ENCODE data around the gene HMGXB3.

Gene HMGXB3, protein sequence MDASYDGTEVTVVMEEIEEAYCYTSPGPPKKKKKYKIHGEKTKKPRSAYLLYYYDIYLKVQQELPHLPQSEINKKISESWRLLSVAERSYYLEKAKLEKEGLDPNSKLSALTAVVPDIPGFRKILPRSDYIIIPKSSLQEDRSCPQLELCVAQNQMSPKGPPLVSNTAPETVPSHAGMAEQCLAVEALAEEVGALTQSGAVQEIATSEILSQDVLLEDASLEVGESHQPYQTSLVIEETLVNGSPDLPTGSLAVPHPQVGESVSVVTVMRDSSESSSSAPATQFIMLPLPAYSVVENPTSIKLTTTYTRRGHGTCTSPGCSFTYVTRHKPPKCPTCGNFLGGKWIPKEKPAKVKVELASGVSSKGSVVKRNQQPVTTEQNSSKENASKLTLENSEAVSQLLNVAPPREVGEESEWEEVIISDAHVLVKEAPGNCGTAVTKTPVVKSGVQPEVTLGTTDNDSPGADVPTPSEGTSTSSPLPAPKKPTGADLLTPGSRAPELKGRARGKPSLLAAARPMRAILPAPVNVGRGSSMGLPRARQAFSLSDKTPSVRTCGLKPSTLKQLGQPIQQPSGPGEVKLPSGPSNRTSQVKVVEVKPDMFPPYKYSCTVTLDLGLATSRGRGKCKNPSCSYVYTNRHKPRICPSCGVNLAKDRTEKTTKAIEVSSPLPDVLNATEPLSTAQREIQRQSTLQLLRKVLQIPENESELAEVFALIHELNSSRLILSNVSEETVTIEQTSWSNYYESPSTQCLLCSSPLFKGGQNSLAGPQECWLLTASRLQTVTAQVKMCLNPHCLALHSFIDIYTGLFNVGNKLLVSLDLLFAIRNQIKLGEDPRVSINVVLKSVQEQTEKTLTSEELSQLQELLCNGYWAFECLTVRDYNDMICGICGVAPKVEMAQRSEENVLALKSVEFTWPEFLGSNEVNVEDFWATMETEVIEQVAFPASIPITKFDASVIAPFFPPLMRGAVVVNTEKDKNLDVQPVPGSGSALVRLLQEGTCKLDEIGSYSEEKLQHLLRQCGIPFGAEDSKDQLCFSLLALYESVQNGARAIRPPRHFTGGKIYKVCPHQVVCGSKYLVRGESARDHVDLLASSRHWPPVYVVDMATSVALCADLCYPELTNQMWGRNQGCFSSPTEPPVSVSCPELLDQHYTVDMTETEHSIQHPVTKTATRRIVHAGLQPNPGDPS (N-terminal part only)

DNA sequence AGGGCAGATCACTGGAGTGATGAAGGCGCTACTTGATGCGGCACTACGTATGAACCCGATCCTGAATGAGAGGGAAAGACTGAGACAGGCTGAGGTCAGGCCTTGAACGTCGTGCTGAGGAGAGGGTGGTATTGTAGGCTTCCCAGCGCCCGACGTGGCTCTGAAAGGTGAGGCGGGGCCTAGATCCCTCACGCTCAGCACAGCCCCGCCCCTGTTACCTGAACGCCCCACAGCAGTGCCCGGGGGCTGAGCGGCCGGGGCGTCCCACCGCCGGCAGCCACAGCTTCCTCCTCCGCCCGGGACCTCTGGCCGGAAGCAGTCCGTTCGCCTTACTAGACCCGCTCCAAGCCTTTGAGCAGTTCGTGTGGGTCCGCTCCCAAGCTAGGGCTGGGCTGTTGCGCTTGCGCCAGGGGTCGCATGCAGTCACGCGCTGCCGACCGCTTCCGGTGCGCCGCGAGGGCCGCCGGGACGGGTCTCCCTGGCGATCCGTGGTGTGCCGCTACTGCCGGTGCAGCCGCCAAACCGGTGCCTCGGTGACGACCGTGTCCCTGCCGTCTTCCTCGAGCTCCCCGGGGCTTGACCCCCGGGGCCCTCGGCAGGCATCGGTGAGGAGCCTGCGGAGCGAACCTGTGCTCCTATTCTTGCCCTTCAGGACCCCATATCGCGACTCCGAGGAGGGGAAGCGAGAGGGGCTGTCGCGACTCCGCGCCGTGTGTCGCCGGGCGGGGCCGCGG lies at the start of gene HMGXB3, which contains the start of gene TIGD6:
Gene HMGXB3, plus strand, starts transcription at position 484 of the 734 bp plus-strand sequence. CDS start 4,114 bp downstream, outside the sequence.
Gene TIGD6, minus strand, starts transcription at position 399 of the 734 bp plus-strand sequence. CDS start 4,306 bp downstream, outside the sequence.
- DNase-seq (ENCODE audit: low read depth in 2 of 2) = peak; percentile 73 to 74

DNA sequence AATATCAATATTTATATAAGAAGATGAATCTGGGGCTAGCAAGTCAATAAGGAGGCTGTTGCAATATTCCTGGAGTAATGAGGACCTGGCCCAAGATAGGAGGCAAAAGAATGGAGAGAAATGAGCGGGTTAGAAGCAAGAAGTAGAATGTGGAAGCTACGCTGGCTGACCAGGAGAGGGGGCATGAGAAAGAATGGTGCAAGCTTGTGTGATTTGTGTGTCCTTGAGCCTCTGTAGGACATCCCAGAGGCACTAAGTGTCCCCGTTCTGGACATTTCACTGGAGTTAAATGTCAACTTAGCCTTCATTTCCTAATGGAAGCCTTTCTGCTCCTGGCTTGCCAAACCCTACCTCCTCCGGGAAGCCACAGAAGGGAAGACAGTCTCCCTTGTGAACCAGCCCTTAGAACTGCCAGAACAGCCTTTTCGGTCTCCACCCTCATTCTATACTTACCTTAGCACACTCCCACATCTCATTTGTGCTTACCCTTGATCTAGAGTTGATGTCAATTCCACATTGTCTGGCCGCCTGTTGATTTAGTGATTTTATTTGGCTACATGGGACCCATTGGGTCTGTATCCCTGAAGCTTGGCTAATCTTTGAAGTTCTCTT lies 49.3 kb upstream of the HMGXB3 start:
- no peak for DNase-seq (ENCODE audit: low read depth in 2 of 2)

- DNase-seq (ENCODE audit: low read depth in 2 of 2) = no peak
Measured at GRCh38 chr5:149953436-149954121, 47.0 kb upstream of the HMGXB3 start.

GRCh38 chr5:149954798-149955197 lies 45.7 kb upstream of the HMGXB3 start:
- no peak for DNase-seq (ENCODE audit: low read depth in 2 of 2)

DNA sequence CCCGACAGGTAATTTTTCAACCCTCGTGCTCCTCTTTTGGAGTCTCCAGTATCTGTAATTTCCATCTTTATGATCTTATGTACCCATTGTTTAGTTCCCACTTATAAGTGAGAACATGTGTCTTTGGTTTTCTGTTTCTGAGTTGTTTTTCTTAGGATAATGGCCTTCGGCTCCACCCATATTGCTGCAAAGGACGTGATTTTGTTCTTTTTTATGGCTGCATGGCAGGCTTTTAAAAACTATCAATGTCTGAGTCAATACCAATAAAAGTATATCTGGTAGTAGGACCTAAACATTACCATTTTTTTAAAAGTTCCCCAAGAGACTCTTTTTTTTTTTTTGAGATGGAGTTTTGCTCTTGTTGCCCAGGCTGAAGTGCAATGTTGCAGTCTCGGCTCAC lies 43.9 kb upstream of the HMGXB3 start:
- no peak for DNase-seq (ENCODE audit: low read depth in 2 of 2)

DNA sequence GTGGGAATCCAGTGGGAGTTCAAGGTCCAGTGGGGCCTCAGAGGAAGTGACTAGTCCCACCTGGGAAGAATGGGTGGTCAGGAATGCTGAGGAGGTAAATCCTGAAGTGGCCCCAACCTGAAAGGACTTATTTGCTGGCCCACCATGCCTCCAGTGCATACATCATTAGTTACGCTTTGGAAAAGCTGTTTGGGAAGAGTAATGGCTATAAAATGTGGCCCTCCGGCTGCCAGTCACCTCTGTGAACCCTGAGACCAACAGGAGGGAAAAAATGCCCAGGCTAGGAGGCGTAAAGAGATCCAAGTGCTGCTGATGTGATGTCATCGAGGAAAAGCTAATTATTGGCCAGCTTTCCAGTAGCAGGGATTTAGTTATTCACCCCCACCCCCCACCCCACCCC lies 42.7 kb upstream of the HMGXB3 start:
- DNase-seq (ENCODE audit: low read depth in 2 of 2) = no peak

DNA sequence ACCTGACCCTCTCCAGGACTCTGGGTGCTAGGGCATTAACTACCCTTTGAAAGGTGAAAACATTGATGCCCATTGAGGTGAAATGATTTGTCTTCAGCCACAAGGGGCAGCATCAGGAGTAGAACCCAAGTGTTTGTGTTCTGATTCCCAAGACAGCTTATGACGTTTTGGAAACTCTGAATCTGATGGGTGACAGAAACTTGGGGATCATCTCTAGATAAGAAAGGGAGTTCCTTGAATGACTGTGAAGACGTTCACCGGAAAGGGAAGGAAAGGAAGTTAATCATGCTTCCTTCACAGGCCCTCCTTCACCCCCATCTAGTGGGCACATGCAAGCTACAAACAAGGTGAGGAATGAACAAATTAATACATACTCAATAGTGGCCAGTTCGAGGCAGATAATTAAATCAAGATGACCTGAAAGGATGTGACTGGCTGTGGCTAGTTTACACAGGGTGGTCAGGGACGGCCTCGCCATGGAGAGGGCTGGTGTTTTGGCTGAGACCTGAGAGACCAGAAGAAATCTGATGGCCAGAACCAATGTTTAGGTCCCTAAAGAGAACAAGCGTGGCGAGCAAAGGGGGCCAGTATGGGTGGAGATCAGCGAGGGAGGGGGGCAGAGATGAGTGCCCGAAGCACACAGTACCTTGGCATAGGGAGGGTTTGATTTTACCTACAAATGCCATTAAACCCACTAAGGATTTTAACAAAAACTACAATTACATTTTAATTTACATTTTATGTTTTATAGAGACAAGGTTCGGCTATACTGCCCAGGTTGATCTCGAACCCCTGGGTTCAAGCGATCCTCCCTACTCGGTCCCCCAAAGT lies 40.9 kb upstream of the HMGXB3 start:
- DNase-seq (ENCODE audit: low read depth in 2 of 2) = peak; percentile 2 to 42

GRCh38 chr5:149960272-149961185 lies 40.0 kb upstream of the HMGXB3 start, which contains the start of gene SLC26A2:
Gene SLC26A2 (plus strand): TSS chr5:149960758. CDS start chr5:149977653, 16,895 bp downstream.
- DNase-seq (ENCODE audit: low read depth in 2 of 2) = peak; percentile 86 to 92

- no peak for DNase-seq (ENCODE audit: low read depth in 2 of 2)
Measured at GRCh38 chr5:149961186-149961685, 39.3 kb upstream of the HMGXB3 start.

DNA sequence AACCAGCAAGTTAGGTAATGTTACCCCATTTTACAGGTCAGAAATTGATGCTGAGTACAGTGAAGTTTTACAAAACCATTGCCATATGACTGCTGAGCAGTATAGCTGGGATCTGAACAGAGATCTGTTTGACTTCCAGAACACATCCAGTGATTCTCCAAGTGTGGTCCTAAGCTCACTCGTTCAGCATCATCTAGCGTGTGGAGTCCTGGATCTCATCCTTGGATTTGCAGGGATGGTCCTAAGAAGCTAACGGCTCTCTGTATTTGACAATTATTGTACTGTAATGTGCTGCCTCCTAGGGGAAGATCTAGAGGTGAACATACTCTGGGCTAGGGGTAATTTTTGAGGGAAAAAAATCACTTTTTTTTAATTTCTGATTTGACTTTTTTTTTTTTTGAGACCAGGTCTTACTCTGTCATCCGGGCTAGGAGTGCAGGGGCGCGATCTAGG lies 38.6 kb upstream of the HMGXB3 start:
- no peak for DNase-seq (ENCODE audit: low read depth in 2 of 2)

- no peak for DNase-seq (ENCODE audit: low read depth in 2 of 2)
Measured at GRCh38 chr5:149962601-149963300, 37.8 kb upstream of the HMGXB3 start.

DNA sequence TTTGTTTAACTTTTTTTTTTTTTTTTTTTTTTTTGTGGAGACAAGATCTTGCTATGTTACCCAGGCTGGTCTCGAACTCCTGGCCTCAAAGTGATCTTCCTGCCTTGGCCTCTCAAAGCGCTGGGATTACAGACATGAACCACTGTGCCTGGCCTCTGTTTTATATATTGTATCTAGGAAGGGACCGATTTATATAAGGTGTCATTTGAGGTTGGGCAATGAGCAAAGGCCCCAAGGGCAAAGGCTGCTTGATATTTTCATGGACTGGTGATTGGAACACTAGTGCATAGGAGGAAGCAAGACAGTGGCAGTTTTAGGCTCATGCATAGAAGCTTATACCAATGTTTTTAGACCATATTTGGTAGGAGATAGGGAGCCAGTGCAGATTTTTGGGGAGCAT lies 36.8 kb upstream of the HMGXB3 start:
- no peak for DNase-seq (ENCODE audit: low read depth in 2 of 2)

- DNase-seq (ENCODE audit: low read depth in 2 of 2) = no peak
Measured at GRCh38 chr5:149966946-149967345, 33.6 kb upstream of the HMGXB3 start.

- DNase-seq (ENCODE audit: low read depth in 2 of 2) = no peak
Measured at GRCh38 chr5:149969181-149969930, 31.2 kb upstream of the HMGXB3 start.

GRCh38 chr5:149975409-149975808 lies 25.1 kb upstream of the HMGXB3 start:
- DNase-seq (ENCODE audit: low read depth in 2 of 2) = no peak

GRCh38 chr5:149979896-149980295 lies 20.6 kb upstream of the HMGXB3 start:
- DNase-seq (ENCODE audit: low read depth in 2 of 2) = no peak

Measured in stimulated activated CD8-positive, alpha-beta memory T cell treated with anti-CD3 and anti-CD28 coated beads, Interleukin-15, amount 100 ng/mL, for 4 hours (primary cell).